Measurements from ENCODE around the gene UROD. TPM values are rescaled to one million over a fixed set of nuclear protein-coding genes. Genes with fewer than 3 reads are reported as not detected.

The UROD gene
- total RNA-seq, 1 donor from 2014 or later, result 60.4 TPM

DNA sequence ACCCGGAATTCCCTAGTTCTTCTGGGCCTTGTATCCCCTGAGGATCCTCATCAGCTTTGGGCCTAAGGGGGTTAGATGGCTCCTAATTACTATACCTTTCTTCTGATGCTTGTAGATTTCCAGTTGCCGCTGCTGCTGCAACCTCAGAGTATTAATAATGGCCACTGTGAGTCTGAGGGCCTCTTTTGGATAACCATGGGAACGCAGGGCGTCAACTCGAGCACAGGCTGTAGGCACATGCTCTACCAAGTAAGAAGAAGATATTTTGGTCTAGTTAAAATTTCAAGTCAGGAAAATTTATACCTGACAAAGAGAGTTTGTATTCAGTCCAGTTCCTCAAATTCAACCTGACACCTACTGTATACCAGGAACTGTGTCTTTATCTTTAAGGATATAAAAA is 28.2 kb downstream of the UROD start:
- no peak for ATAC-seq
- intact Hi-C loops (cut with DNase I), result no loop called here

DNA sequence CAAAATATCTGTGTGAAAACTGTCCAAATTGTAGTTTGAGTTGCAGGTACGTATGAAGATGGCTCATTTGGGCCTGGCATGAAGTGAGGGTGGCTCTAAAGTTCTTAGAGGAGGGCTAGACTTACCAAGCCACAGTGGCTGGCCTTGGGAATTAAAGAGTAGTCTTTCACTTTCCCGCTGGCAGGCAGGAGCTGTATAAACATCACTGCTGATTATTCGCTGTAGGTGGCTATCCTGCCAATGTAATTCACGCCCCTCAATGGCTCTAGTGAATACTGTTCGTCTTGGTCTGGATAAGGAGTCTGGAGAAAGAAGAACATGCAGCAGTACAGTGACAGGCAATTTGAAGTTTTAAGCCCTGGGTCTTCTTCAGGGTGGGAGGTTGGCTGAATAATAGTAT is 31.0 kb downstream of the UROD start:
- no peak overlapping the region for H3K4me3 ChIP-seq
- no peaks in the 10 kb centered on the region for H3K4me1 ChIP-seq
- no peak overlapping the region for H3K27ac ChIP-seq
- intact Hi-C loops (cut with DNase I), result no loop called here
- TF ChIP-seq, protein P1, sequence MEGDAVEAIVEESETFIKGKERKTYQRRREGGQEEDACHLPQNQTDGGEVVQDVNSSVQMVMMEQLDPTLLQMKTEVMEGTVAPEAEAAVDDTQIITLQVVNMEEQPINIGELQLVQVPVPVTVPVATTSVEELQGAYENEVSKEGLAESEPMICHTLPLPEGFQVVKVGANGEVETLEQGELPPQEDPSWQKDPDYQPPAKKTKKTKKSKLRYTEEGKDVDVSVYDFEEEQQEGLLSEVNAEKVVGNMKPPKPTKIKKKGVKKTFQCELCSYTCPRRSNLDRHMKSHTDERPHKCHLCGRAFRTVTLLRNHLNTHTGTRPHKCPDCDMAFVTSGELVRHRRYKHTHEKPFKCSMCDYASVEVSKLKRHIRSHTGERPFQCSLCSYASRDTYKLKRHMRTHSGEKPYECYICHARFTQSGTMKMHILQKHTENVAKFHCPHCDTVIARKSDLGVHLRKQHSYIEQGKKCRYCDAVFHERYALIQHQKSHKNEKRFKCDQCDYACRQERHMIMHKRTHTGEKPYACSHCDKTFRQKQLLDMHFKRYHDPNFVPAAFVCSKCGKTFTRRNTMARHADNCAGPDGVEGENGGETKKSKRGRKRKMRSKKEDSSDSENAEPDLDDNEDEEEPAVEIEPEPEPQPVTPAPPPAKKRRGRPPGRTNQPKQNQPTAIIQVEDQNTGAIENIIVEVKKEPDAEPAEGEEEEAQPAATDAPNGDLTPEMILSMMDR (IDR thresholded peaks at IDR 0.05), result no peak
- no peaks in the 10 kb centered on the region for H3K27me3 ChIP-seq (ENCODE audit: low read depth)
- no peaks in the 10 kb centered on the region for H3K36me3 ChIP-seq
- H3K9me3 ChIP-seq, result no peaks in the 10 kb centered on the region
- DNase-seq, result no peak
- ATAC-seq, result no peak

More for the DNA sequence above, 28.2 kb downstream of the UROD start:
- Histone ChIP-seq H3K36me3 (peaks cover 8% of the 10 kb centered on the region), H3K4me1 (no peaks in the 10 kb centered on the region), H3K27me3 (ENCODE audit: low read depth) (no peaks in the 10 kb centered on the region), H3K9me3 (no peaks in the 10 kb centered on the region), H3K4me3 (no peak overlapping the region), H3K27ac (no peak overlapping the region)
- TF ChIP-seq, protein P1 (IDR thresholded peaks at IDR 0.05), result no peak
- no peak for DNase-seq

DNA sequence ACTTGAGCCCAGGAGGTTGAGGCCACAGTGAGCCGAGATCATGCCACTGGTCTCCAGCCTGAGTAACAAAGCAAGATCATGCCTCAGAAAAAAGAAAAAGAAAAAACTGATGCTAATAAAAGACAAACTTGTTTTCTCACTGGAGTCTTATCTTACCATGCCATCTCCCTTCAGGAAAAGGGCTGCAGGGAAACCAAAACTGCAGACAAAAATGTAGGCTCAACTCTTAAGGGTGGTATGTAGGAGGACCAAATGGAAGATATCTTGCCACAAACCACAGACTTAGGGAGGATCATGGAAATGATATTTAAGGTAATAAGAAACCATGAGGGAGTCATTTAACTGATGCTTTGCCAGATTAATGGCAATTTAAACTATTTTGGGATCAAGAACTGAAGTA is 32.9 kb downstream of the UROD start:
- no peak for ATAC-seq
- intact Hi-C loops (cut with DNase I), result no loop called here
- no peak for DNase-seq
- no peaks in the 10 kb centered on the region for H3K4me1 ChIP-seq
- TF ChIP-seq, protein P1 (IDR thresholded peaks at IDR 0.05), result no peak
- no peaks in the 10 kb centered on the region for H3K36me3 ChIP-seq
- H3K27ac ChIP-seq, result no peak overlapping the region
- no peaks in the 10 kb centered on the region for H3K9me3 ChIP-seq
- H3K4me3 ChIP-seq, result no peak overlapping the region
- no peaks in the 10 kb centered on the region for H3K27me3 ChIP-seq (ENCODE audit: low read depth)

DNA sequence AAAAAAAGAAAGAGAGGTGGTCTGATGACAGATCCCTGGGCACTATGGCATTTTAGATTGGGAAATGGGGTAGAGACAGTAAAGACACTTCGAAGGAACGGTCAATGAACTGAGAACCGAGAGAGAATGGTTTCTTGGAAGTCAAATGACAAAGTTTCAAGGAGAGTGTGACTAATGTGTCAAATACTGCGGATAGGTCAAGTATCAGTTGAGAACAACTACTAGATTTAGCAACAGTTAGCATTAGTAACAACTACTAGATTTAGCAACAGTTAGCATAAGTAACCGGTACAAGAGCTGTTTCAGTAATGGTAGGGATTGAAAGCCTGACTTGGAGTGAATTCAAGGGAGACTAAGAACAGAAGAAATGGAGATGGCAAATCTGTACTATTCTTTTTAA is 35.0 kb downstream of the UROD start:
- Histone ChIP-seq H3K4me1 (no peaks in the 10 kb centered on the region), H3K9me3 (no peaks in the 10 kb centered on the region), H3K27ac (no peak overlapping the region), H3K4me3 (no peak overlapping the region), H3K36me3 (no peaks in the 10 kb centered on the region), H3K27me3 (ENCODE audit: low read depth) (no peaks in the 10 kb centered on the region)
- no peak for DNase-seq
- TF ChIP-seq, protein P1 (IDR thresholded peaks at IDR 0.05), result no peak
- ATAC-seq, result peak in 1 of 2 donors; percentile 66
- intact Hi-C loops (cut with DNase I), result no loop called here

DNA sequence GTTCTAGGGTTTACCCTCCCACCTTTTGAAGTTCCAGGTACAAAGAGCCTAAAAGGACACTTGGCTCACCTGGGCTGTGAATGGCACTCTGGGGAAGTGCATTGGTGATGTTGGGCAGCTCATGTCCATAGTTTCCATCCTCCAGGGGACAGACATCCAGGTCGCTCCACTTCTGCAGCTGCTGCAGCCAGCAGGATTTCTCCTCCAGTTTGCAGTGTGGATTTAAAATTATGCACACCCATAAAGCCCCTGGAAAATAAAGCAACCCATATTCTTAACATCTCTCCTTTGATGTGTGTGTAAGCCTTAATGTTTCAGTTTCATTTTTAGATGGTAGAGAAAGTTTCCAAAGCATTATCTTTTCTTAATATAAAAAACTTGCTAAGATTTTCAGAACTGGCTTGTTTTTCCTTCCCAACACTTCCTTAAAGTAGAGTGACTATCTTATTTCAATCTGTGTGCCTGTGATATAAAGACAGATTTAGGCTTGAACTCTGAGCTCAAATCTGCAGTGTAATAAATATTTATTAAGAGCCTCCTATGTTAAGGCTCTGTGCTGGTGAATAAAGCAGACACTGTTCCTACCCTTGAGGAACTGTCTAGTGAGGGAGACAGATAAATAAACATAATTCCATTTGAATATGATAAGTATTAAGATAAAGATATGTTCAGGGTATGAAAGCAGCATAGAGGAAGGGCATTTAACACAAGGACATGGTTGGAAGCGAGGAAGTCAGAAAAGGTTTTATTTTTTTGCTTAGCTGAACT is 39.1 kb downstream of the UROD start:
- no peaks in the 10 kb centered on the region for H3K9me3 ChIP-seq
- H3K4me1 ChIP-seq, result no peaks in the 10 kb centered on the region
- no peaks in the 10 kb centered on the region for H3K27me3 ChIP-seq (ENCODE audit: low read depth)
- DNase-seq (no peak), ATAC-seq (no peak)
- TF ChIP-seq, protein P1 (IDR thresholded peaks at IDR 0.05), result no peak
- no peak overlapping the region for H3K4me3 ChIP-seq
- H3K36me3 ChIP-seq, result no peaks in the 10 kb centered on the region
- intact Hi-C loops (cut with DNase I), result no loop called here
- no peak overlapping the region for H3K27ac ChIP-seq
